Activated T-helper 1 cell treated with Interleukin-2 at 50 U/mL for 16 hours (primary cell): ENCODE measurements around the gene TFAP2A.
A peak's percentile ranks its signal among the peaks of the same experiment; 100 is the strongest.

ENCODE experiments used
- DNase-seq: peaks from one replicate; pipeline ENCODE4 v3.0.0-alpha.2; 2020; ENCODE audit warnings: low read depth

Gene TFAP2A

GRCh38 chr6:10412461-10413261, 2.2 kb downstream of the TFAP2A start:
- DNase-seq: no peak

DNA sequence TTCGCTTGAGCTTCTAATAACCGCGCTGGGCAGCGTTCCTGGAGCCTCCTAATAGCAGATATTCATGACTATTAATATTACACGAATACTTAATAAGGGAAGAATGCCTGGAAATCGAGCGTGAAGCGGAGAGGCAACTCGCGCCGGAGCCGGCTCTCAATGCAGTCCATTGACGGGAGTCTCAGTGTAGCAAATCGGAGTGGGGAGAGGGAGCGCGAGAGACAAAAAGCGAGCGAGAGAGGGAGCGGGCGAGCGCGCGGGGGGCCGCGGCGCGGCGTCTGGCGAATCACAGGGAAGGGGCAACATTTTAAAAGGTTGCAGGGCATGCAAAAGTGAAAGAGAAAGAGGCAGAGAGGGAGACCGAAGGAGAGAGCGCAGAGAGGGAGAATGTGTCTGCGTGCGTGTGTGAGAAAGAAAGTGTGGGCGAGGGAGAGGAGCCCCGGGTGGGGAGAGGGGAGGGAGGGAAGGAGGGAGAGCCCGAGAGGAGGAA, 2.9 kb downstream of the TFAP2A start:
- DNase-seq: no peak

DNA sequence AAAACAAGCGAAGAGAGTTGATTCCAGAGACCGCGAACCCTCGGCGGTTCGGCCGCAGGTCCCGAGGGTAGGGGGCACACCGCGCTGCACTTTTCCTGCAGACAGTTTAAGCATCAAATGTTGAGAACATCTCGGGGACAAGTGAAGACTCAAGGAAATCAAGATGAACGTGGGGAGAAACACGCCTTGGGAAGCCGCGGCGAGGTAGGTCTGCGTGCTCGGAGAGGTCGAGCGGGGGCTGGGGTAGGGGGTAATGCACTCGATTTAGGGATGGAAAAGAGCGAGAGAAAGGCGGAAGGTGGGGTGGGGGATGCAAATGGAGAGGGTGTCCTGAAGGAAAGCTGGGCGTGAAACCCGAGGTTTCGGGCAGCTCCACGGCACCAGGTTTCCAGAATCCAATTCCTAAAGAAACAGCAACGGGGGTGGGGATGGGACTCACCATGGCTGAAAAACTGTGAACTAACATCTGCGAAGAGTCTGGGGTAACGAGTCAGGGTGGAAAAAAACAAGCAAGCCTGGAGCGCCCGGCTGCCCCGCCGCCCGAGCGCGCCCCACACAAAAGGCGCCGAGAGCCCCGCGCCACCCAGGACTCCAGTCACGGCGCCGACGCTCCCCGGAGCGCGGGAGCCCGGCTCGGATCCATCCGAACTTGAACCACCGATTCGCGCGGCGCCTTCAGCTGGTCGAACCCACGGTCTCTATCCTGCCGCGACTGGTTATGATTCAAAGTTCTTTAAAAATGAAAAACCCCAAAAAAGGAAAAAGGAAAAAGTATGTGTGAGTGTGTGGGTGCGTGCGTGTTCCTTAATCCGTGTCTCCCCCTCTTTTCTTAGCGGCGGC, 3.5 kb downstream of the TFAP2A start:
- DNase-seq: no peak

GRCh38 chr6:10410207-10411050, 4.4 kb downstream of the TFAP2A start:
- no peak for DNase-seq

GRCh38 chr6:10409731-10410206, 5.1 kb downstream of the TFAP2A start:
- DNase-seq: no peak

DNA sequence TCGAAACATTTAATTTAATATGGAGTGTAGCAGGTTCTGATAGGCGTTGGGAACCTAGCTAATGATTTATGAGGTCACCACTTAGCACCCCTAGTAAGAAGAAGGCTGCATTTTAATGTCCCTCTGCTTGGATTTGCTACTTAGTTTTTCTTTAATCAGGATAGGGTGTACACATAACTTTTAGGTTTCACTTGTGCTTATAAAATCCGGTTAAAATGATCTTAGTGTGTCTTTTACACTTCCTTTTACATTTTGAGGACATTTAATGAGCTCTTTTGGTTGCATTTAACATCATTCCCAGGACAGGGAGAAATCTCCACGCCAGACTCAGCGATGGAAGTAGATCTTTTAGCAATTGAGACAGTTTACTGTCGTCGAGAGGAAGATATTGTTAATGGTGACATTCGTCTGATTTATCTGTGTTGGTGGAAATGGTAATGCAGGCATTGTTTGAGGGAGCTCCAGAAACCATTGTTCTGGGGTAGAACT, 5.6 kb downstream of the TFAP2A start:
- DNase-seq: no peak

DNA sequence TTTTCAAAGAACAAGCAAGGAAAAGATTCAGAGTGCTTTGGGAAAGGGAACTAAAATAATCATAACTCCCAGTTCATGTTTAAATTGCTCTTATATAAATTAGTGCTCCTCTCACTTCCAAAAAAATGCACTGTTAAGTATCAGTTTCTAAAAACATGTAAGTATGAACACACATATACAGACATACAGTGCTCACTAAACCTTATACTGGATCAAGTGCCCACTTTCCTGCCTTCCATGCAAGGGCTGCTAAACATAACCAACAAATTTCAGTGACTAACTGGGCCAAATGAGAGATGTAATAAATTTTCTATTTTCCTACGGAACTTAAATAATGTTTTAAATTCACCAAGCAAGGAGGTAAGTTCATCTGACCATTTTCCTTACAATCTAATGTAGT, 6.4 kb downstream of the TFAP2A start:
- no peak for DNase-seq

GRCh38 chr6:10407674-10408054, 7.2 kb downstream of the TFAP2A start:
- no peak for DNase-seq

GRCh38 chr6:10407018-10407673, 7.7 kb downstream of the TFAP2A start:
- no peak for DNase-seq

DNA sequence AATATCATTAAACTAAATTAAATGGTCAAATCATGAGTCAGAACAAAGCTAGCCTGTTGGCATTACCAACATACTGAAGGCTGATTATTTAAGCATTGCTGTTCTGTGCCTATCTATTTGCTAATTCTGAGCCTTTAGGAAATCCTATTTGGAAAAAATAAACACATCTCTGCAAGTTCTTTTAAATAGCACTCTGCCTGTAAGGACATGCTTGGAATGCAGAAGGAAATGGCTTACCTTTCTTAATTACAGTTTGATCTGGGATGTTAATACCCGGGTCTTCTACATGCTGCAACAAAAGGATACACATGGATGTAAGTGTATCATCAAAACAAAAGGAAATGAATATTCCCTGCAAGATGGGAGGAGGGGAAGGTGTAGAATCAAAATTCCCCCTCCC, 8.3 kb downstream of the TFAP2A start:
- DNase-seq: no peak

DNA sequence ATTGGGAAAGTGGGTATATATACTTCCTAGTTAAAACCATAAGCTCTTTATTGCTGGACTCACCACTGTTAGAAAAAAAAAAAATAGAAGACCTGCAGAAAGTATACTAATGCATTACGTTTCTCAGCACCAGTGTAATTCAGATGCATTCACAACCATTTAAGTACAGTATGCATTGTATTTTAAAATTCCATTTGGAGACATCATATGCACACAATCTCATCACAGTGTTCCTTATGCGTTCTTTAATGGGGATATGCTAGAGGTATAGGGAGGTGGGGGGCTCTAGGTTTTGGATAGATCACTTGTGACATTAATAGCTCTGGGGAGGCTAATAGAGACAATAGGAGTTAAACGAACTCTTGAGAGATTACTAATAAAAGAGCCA, 9.4 kb downstream of the TFAP2A start:
- no peak for DNase-seq

DNA sequence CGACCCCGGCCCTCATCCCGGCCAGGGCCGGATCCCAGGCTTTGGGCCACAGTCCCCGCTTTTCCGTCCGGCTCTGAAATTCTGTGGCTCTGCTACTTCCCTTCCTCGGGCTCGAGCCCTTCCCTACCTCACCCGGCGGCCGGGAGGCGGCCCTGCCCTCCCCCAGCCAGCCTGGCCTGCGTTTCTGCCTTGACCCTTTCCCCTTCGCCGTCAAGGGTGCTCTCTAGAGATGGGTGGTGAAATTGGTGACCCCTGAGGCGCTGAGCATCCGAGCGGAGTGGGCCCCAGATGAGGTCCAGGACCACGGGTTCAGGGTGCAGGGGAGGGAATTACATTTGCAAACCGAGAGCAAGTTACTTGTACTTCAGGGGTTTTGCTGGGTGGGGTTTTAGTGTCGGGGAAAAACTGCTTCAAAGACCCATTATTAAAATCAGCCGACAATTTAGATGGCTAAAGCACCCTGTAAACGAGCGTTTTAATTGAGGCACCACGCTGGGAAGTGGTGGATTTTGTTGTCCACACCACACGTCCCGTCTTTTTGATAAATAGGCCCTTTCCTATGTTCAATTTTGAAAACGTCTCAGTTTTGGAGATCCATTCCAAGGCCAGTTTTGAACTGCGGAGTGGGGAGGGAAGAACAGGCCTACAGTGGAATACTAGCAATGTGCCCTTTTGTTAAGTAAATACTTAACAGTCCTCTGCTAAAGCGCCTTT, 9.9 kb downstream of the TFAP2A start:
- DNase-seq: no peak

- DNase-seq: peak; percentile 58
These were observed 10.6 kb downstream of the TFAP2A start for GRCh38 chr6:10404107-10404798.

GRCh38 chr6:10403385-10404106, 11.3 kb downstream of the TFAP2A start:
- DNase-seq: no peak

DNA sequence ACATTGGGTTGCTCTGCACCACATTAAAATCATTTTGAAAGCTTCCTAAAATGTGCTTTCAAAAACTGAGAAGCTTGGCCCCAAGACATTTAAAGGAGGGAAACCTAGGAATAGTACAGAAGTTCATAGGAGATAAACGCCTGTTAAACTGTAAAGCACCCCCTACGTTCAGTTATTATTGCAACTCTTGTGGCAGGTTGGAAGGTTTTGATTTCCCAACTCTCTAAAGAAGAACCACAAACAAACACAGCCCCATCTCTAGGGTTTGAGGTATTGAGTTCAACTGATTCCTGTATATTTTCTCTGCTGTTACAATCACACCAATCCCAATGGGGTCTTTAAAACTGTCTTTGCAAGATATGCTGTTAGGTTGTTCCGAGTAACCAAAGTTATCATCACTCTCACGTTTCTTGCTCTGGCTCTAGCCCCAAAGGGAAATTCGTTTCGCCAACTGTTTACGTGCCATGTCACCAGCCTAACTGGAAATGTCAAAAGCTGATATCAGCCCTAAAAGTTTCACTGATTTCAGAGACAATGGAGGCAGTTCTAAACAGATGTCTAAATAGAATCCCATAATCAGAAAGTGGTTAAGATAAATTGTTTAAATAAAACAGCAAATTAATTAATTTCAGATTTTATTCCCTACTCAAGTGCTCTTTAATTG, 12.1 kb downstream of the TFAP2A start:
- no peak for DNase-seq

DNA sequence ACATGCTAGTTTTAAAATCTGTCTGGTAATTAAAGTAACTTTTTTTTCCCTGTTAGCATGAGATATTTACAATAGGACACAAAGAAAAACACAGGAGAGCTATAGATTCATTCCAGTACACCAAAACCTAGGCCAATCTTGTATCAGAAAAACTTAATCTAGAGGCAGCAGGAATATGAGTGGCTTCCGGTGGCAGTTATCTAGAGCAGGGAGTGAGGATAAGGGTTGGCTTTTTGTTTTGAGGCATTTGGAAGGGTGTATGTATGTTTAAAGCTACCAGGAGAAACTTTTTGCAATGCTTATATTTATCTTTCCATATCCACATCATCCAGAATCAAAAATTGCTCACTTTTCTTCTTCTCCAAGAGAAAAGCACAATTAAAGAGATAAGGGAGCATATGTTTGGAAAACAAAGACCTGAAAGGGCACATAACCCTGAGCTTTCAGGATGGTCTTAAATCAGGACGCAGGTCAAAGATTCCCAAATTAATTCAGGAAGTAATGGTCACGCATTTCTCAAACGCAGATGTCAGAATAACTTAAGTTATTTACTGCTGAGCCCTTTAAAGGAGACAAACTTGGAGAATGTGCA, 13.1 kb downstream of the TFAP2A start:
- no peak for DNase-seq

GRCh38 chr6:10401004-10401536, 13.8 kb downstream of the TFAP2A start:
- DNase-seq: no peak

DNA sequence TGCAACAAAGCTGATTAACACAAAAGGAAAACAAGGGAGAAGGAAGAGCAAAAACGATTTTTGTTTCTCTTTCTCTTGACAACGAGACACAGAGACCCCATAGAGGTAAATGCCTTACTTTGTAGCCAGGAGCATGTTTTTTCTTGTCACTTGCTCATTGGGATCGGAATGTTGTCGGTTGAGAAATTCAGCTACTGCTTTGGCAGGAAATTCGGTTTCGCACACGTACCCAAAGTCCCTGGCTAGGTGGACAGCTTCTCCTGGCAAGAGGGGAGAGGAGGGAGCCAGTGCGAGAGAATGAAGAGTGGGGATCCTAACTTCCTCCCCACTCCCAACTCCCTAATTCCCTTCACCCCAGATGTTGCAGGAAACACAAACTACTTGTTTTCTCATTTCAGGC, 14.5 kb downstream of the TFAP2A start:
- no peak for DNase-seq
